Aorta (tissue), 5 donors: ENCODE results near the gene TCOF1. TPM values are rescaled to one million over a fixed set of nuclear protein-coding genes. Genes with fewer than 3 reads are reported as not detected.

Experiments
- ATAC-seq: fragments of 200-7000 bp; cut with Tn5 transposase; one replicate; pipeline ENCODE4 v1.9.1; 2022; ENCODE audit warnings: moderate library complexity; ENCODE audit not compliant: low FRiP score
- DNase-seq, 2 donors: peaks; one replicate each; pipeline ENCODE4 v3.0.0-alpha.2; 2020
- H3K27ac ChIP-seq, 2 donors: one replicate each; pipeline ENCODE4 v1.5.1; 2013; ENCODE audit warnings: low read length in 2 of 2, mild to moderate bottlenecking in 2 of 2, moderate library complexity in 2 of 2, control low read depth in 1 of 2, inconsistent platforms in 1 of 2, low read depth in 1 of 2
- H3K27me3 ChIP-seq, 2 donors: one replicate each; pipeline ENCODE4 v1.6.1; 2013; ENCODE audit warnings: control low read depth in 1 of 2, low read length in 1 of 2, mild to moderate bottlenecking in 1 of 2, moderate library complexity in 1 of 2; ENCODE audit not compliant: insufficient read depth in 2 of 2, control insufficient read depth in 1 of 2
- H3K36me3 ChIP-seq, 2 donors: one replicate each; pipeline ENCODE4 v1.6.1; 2013; ENCODE audit warnings: control low read depth in 1 of 2, low read length in 1 of 2, mild to moderate bottlenecking in 1 of 2; ENCODE audit not compliant: insufficient read depth in 2 of 2, control insufficient read depth in 1 of 2
- H3K4me1 ChIP-seq, 2 donors: one replicate each; pipeline ENCODE4 v1.6.1; 2013; ENCODE audit warnings: low read length in 2 of 2, control low read depth in 1 of 2, mild to moderate bottlenecking in 1 of 2, moderate library complexity in 1 of 2; ENCODE audit not compliant: insufficient read depth in 2 of 2, control insufficient read depth in 1 of 2
- H3K4me3 ChIP-seq, 2 donors: one replicate each; pipeline ENCODE4 v1.5.1; 2013; ENCODE audit warnings: low read length in 2 of 2, control low read depth in 1 of 2, mild to moderate bottlenecking in 1 of 2
- H3K9me3 ChIP-seq: one replicate; pipeline ENCODE4 v1.6.1; 2013; ENCODE audit warnings: mild to moderate bottlenecking, low read length; ENCODE audit not compliant: control insufficient read depth
- WGBS, 2 donors: extraction: QIAGEN DNeasy Blood & Tissue Kit; methylation state at CpG; one replicate each; pipeline ENCODE4 v1.1.7; 2013; 5-methylcytosine and 5-hydroxymethylcytosine counted together
- intact Hi-C, 2 donors: fragments of 100-400 bp; cut with DNase I; formaldehyde crosslinking; loops; one replicate each; pipeline versions ENCODE4 v1.14.2 to v1.15.0; 2022
- polyA plus RNA-seq, 2 donors: library from polyadenylated mRNA; stranded (reverse); fragments of 200-250 nt; gene quantifications; one replicate each; pipeline ENCODE4 v1.2.3, GENCODE V29; 2013
- total RNA-seq, 2 donors: library from RNA; stranded (reverse); fragmentation: NEBNext Ultra II Directional; extraction: Animal tissue kit (Norgen Biotek cat#: 25700); gene quantifications; one replicate each; pipeline ENCODE4 v1.2.1, GENCODE V29; 2021
- donor health status: healthy with polysubstance abuse.
- donor health status: Bipolar disorder and iron deficiency.
- donor health status: DM: no; HTN: no; CAD: no.
- donor health status: DM: no; HTN: no; CAD: no.
- donor health status: DM: yes; HTN: yes; CAD: no.

The TCOF1 gene
- total and polyA plus RNA-seq, 4 donors = 8.0 to 31.9 (median 27.0) TPM

- Histone ChIP-seq H3K27ac (no peak overlapping the region), H3K4me3 (no peak overlapping the region), H3K36me3 (peaks cover 10 to 13% of the 10 kb centered on the region in 2 donors), H3K27me3 (no peaks in the 10 kb centered on the region), H3K4me1 (peaks cover 0 to 1% of the 10 kb centered on the region in 2 donors), H3K9me3 (no peaks in the 10 kb centered on the region)
- ATAC-seq (no peak), DNase-seq (no peak)
- intact Hi-C loops = no loop called here
- 69 to 72% methylated on average over 15 of the region's 15 CpGs for WGBS, 2 donors
Measured at GRCh38 chr5:150443242-150444075, 86.0 kb downstream of the TCOF1 start.

DNA sequence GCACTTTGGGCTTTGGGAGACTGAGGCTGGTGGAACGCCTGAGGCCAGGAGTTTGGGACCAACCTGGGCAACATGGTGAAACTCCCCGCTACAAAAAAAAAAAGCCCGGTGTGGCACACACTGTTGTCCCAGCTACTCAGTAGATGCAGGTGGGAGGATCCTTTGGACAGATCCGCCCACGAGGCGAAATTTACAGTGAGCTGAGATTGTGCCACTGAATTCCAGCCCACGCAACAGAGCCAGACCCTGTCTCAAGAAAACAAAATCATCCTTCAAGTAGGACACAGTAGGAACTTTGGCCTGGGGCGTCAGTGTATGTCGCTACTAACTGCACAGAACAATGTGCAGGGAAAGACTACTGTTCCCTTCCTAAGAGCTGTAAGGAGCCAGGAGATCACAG, 87.3 kb downstream of the TCOF1 start:
- H3K27ac ChIP-seq = no peak overlapping the region
- ATAC-seq (no peak), DNase-seq (no peak)

DNA sequence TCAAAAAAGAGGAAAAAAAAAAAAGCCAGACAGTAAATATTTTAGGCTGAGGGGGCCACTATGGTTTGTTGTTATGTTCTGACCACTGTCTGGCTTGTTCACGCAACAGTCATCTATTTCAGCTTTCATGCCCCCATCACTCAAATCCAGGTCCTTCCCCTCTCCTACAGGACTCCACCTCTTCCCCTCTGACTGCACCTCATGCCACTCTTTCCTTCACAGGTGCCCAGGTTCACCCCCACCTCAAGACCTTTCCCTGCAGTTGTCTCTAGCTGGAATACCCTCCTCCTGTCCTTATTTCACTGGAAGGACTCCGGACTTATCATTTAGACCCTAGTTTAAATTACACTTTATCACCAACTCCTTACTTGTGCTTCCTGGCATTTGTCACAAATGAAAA, 88.6 kb downstream of the TCOF1 start:
- no peaks in the 10 kb centered on the region for H3K9me3 ChIP-seq
- no peaks in the 10 kb centered on the region for H3K27me3 ChIP-seq
- DNase-seq = no peak
- no peak for ATAC-seq
- intact Hi-C loops = no loop called here
- peaks cover 10 to 13% of the 10 kb centered on the region in 2 donors for H3K36me3 ChIP-seq
- no peak overlapping the region for H3K4me3 ChIP-seq
- 82 to 88% methylated on average over 2 of the region's 2 CpGs for WGBS, 2 donors
- H3K4me1 ChIP-seq = peaks cover 0 to 1% of the 10 kb centered on the region in 2 donors
- no peak overlapping the region for H3K27ac ChIP-seq

More for the DNA sequence above, 87.3 kb downstream of the TCOF1 start:
- Histone ChIP-seq H3K27me3 (no peaks in the 10 kb centered on the region), H3K4me1 (peaks cover 0 to 1% of the 10 kb centered on the region in 2 donors), H3K36me3 (peaks cover 10 to 13% of the 10 kb centered on the region in 2 donors), H3K9me3 (no peaks in the 10 kb centered on the region), H3K4me3 (no peak overlapping the region)
- intact Hi-C loops = no loop called here
- 83 to 86% methylated on average over 9 of the region's 9 CpGs for WGBS, 2 donors

DNA sequence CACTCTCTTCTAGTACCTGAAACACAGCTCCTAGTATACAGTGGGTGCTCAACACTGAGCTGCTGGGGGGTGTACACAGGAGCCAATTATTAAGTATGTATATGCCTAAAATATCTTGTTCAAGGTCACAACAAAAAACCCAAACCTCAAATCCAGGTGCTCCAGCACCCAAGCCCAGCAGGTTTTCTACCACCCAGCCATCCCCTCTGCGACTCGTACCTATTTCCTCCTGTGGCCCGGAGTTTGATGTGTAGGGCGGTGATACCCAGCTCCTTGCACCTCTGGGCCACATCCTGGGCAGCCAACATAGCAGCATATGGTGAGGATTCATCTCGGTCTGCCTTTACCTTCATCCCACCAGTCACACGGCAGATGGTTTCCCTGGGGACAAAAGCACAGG, 89.1 kb downstream of the TCOF1 start:
- H3K4me3 ChIP-seq = no peak overlapping the region
- peaks cover 10 to 13% of the 10 kb centered on the region in 2 donors for H3K36me3 ChIP-seq
- H3K27me3 ChIP-seq = no peaks in the 10 kb centered on the region
- no peak for DNase-seq
- H3K27ac ChIP-seq = no peak overlapping the region
- intact Hi-C loops = no loop called here
- peaks cover 0 to 1% of the 10 kb centered on the region in 2 donors for H3K4me1 ChIP-seq
- no peak for ATAC-seq
- 91% methylated on average over 6 of the region's 6 CpGs for WGBS, 2 donors
- no peaks in the 10 kb centered on the region for H3K9me3 ChIP-seq

- no peak overlapping the region for H3K27ac ChIP-seq
- H3K36me3 ChIP-seq = peaks cover 10 to 13% of the 10 kb centered on the region in 2 donors
- H3K27me3 ChIP-seq = no peaks in the 10 kb centered on the region
- no peak for ATAC-seq
- no peak overlapping the region for H3K4me3 ChIP-seq
- H3K4me1 ChIP-seq = peaks cover 0 to 1% of the 10 kb centered on the region in 2 donors
- intact Hi-C loops = no loop called here
- no peaks in the 10 kb centered on the region for H3K9me3 ChIP-seq
- WGBS, 2 donors = 89% methylated on average over 6 of the region's 6 CpGs
- DNase-seq = no peak
Measured at GRCh38 chr5:150447188-150447587, 89.7 kb downstream of the TCOF1 start.

DNA sequence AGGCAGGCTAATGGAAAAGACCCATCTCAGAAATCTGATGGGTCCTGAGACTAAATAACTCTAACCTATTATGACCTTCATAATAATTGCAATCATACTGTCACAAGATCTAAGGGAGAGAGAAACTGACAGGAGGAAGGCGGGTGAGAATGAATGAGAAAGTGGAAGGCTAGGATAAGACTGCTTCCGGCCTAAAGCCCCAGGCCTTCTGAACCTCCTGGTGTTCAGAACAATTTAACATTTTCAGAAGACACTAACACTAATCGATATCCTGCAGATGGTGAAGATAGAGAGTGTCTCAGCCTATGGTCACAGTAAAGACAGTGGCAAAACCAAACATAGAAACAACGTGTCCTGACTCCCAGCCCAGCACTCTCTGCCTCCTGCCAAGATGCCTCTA, 90.8 kb downstream of the TCOF1 start:
- Histone ChIP-seq H3K36me3 (peaks cover 10 to 13% of the 10 kb centered on the region in 2 donors), H3K4me1 (peaks cover 0 to 1% of the 10 kb centered on the region in 2 donors), H3K4me3 (peak overlapping the region in 1 of 2 donors; percentile 78), H3K9me3 (no peaks in the 10 kb centered on the region), H3K27ac (no peak overlapping the region), H3K27me3 (no peaks in the 10 kb centered on the region)
- 33 to 42% methylated on average over 4 of the region's 4 CpGs for WGBS, 2 donors
- ATAC-seq (no peak), DNase-seq (no peak)
- intact Hi-C loops = no loop called here

DNA sequence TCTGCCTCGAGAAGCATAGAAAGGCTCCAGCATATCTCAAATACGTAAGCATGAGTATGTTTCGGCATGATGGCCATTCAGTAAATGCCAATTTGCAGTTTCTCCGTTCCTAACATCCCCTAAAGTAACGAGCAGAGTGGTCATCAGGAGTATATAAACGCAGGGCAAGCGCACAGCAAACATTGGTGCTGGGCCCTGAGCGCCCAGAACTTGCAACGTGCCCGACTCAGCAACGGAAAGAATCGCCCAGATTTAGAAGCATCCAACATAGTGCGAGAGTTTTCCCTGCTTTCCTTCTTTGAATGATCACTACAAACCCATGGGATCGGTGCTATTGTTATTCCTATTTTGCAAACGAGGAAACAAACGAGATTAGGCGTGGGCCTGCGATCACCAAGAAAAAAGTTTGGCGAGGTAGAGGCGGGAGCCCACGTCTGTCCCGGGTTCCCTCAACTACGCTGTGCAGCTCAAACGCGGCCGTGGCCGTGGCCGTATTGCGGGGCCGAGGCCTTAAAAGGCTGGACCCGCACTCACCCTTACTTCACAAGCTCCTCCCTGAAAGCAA, 91.5 kb downstream of the TCOF1 start:
- peak overlapping the region; percentile 35 to 49 for H3K27ac ChIP-seq
- H3K36me3 ChIP-seq = peaks cover 8 to 10% of the 10 kb centered on the region in 2 donors
- intact Hi-C loops = no loop called here
- H3K9me3 ChIP-seq = no peaks in the 10 kb centered on the region
- no peaks in the 10 kb centered on the region for H3K27me3 ChIP-seq
- ATAC-seq (peak; percentile 80), DNase-seq (no peak)
- WGBS, 2 donors = 0% methylated on average over 31 of the region's 31 CpGs
- H3K4me1 ChIP-seq = peaks cover 0 to 1% of the 10 kb centered on the region in 2 donors
- peak overlapping the region; percentile 49 to 78 for H3K4me3 ChIP-seq
